NCI-H2227 (cell line): ENCODE results near the gene C6orf141.

Source experiments
- DNase-seq: peaks from one replicate; lab custom pipeline; 2025; ENCODE audit not compliant: unreplicated experiment; lab: John Stamatoyannopoulos, UW

C6orf141 gene

GRCh38 chr6:49535795-49536194 is 14.7 kb upstream of the C6orf141 start:
- no peak for DNase-seq

DNA sequence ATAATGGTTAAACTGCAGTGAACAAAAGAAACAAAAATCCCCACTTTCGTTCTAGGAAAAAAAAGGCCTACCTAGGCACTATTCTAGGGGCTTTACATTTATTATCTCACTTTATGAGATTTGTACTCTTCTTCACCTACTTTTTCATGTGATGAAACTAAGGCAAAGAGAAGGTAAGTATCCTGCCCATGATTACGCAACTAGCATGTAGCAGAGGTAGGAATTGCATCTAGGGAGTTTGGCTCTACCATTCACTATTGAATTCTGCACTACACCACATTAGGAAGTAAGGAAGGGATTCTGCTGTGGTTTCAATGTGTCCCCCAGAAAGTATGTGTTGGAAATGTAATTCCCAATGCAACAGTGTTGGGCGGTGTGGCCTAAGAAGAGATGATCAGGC is 11.4 kb upstream of the C6orf141 start:
- no peak for DNase-seq

DNA sequence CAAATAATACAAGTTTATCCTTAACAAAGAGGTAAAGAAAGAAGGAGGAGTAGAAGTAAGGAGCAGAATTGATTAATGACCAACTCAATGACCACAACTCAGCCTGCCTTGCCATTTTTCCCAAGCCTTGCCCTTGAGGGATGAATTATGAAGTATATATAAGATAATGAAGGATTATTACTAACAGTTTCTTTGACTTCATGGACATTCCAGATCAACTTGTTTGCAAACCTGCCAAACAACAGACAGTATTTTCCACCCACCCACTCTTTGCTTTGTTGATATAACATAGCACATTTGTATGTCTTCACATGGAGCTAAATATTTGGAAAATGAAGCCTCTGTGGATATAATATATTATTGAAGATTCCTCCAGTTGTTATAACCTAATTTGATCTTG is 9.9 kb upstream of the C6orf141 start:
- no peak for DNase-seq

DNA sequence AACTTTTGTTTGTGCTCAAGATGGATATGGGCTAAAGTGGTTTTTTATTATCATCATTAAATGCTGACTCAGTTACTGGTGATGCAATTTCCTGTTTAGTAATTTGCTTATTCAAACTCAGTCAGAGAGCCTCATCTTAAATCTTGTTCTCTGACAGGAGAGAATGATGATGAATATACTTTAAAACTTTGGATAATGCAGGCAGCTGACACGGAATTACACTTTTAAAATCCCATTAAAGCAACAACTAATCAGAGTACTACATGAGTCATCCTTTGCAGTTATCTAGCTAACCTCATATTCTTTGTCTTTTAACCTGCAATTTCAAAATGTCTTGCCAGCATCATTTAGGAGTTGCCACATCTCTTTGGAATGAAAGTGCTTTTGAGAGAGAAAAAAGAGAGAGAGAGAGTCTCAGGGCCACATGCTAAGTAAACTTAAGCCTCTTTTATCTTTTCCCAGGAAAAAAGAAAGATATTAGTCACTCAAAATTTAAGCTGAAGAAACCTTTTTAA is 9.2 kb upstream of the C6orf141 start:
- DNase-seq = peak; percentile 1

DNA sequence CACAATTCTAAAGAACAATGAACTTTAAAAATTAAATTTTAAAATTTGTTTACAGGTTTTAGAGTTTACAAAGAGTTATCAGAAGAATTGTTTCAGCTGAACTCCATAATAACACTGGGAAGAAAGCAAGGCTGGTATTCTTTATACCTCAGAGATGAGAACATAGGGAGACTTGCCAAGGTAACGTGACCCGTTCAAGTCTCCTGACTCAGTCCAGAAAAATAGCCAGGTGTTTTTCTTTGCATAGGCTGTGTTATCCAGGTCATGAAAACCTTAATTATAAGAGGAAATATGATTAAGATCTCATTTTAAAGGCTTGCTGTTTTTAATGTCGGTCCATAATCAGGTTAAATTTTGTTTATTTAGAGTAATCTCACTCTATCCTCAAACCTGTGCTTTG is 8.5 kb upstream of the C6orf141 start:
- no peak for DNase-seq

DNA sequence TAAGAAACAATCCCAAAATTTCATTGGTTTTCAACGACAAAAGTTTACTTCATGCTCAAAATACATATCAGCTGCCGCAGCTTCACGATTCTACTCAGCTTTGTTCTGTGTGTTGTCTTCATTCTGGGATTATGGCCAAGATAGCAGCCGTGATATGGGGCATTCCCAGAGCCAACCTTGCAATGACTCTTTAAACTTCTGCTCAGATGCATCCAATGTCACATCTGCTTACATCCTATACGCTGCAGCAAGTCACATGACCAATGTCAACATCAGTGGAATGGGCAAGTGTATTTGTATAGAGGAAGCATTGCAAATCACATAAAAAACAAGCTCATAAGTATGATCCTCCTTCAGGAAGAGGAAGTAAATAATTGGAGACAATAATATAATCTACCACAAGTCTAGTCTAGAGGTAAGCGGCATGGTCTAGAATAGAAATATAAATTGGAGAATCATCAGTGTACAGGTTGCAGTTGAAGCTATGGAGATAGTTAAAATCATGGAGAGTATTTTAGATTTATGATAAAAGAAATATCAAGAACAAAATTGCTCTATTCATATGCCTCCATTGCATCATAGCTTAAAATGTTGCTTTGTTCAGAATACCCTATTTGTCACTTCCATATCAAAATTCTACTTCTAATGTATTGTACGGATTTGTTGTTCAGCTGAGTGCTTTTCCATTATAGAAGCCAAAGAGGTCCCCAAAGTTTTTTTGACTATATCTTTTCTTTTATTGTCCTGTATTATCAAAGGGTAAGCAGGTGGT is 7.2 kb upstream of the C6orf141 start:
- DNase-seq = no peak

GRCh38 chr6:49546331-49546730 is 4.1 kb upstream of the C6orf141 start:
- no peak for DNase-seq

DNA sequence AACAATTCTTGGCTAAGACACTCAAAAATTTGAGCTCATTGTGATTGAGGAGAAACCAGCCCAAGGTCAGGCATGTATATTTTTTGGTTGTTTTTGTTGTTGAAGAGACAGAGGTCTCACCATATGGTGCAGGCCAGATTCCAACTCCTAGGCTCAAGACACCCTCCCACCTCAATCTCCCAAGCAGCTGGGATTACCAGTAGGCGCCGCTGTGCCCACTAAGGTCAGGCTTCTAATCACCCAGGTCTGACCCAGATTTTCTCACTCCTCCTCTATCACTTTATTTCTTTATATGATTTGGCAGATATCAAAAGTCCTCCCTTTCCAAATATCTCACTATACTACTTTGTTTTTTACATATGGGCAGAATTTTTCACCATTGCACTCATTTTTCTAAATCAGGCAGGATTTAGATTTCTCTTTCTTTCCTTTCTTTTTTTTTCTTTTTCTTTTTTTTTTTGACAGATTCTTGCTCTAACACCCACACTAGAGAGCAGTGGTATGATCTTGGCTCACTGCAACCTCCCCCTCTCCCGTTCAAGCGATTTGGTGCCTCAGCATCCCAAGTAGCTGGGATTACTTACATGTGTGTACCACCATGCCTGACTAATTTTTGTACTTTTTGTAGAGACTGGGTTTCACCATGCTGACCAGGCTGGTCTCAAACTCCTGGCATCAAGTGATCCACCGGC is 1.7 kb upstream of the C6orf141 start:
- no peak for DNase-seq

- DNase-seq = no peak
These were observed 577 bp upstream of the C6orf141 start for GRCh38 chr6:49549691-49550491.

- peak; percentile 21 for DNase-seq
These were observed 804 bp downstream of the C6orf141 start for GRCh38 chr6:49551078-49551865.

GRCh38 chr6:49551866-49552129 is 1.3 kb downstream of the C6orf141 start:
- DNase-seq = no peak

- DNase-seq = no peak
These were observed 2.1 kb downstream of the C6orf141 start for GRCh38 chr6:49552596-49552995.

DNA sequence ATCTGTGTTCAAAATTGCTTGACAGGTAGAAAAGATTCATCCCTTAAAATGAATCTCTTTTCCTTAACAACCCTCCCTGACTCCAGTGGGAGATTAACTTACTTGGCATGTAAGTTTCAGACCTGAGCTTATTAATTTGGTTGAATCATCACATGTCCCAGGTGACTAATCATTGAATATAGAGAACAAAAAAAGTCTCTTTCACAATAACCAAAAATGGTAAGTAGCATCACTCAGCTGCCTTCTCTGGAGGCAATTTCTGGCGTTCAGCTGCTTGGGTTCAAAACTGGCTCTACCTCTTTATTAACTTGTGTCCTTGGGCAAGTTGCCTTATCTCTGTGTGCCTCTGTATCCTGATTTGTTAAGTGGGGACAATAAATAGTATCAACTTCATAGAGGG is 2.9 kb downstream of the C6orf141 start:
- DNase-seq = no peak

- no peak for DNase-seq
These were observed 5.5 kb downstream of the C6orf141 start for GRCh38 chr6:49555951-49556350.

DNA sequence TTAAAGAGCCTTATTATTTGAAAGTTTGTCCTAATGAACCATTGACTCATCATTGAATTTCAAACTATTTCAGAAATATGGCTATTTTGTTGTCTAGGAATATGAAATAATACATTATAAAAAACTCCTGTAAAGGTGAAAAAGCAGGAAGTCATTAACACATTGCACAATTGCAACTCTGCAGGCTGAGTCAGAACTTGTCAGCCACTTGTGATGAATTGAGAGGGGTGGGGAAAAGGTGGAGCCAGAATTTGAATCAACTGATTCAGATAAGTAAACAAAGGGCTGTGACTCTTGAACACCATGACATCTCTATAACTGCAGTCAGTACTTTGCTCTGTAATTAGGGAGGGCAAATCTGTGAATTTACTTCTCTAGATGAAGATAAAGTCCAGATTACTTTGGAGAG is 6.0 kb downstream of the C6orf141 start:
- DNase-seq = peak; percentile 0

GRCh38 chr6:49557177-49557576 is 6.7 kb downstream of the C6orf141 start:
- no peak for DNase-seq

DNA sequence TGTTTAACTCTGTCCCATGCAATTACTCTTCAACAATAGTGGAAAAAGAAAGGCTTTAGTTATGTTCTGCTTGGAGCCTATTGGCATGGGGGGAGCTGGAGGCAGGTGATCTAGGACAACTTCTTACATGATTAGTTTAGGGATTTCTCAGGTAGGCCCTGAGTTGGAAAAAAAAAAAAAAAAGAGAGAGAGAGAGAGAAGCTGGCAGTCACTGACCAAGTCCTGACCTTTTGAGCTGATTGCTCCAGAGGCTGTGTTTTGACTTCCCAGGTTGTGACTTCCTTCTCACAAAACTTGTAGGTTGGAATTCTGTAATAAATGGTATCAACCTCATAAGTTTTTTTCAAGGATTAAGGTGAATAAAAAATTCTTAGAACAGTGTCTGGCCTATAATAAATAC is 7.8 kb downstream of the C6orf141 start:
- no peak for DNase-seq

DNA sequence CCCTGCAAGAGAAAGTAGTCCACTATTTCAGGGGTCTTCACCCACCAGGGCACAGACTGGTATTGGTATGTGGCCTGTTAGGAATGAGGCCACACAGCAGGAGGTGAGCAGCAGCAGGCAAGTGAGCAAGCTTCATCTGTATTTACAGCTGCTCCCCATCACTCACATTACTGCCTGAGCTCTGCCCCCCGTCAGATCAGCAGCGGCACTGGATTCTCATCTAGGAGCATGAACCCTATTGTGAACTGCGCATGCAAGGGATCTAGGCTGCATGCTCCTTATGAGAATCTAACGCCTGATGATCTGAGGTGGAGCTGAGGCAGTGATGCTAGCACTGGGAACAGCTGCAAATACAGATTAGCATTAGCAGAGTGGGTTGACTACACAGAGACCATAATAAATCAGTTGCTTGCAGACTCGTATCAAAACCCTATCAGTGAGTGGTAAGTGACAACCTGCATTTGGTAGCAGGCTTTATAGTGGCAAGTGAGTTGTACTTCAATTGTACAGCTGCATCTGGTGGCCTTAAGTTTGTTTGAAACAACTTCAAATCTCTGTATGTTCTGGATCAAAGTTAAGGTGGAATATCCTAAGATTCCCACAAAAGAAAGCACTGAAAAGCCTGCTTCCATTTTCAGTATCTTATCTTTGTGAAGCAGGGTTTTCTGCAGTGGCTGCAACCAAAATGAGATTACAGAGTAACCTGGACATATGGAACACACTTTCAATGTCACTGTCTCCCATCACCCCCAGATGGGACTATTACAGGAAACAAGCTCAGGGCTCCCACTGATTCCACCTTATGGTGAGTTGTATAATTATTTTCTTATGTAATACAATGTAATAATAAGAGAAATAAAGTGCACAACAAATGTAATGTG is 12.8 kb downstream of the C6orf141 start:
- no peak for DNase-seq

- DNase-seq = no peak
These were observed 14.1 kb downstream of the C6orf141 start for GRCh38 chr6:49564552-49564951.

- no peak for DNase-seq
These were observed 14.8 kb downstream of the C6orf141 start for GRCh38 chr6:49565261-49565660.
